ENCODE results near the gene MRPL20.

The MRPL20 gene

DNA sequence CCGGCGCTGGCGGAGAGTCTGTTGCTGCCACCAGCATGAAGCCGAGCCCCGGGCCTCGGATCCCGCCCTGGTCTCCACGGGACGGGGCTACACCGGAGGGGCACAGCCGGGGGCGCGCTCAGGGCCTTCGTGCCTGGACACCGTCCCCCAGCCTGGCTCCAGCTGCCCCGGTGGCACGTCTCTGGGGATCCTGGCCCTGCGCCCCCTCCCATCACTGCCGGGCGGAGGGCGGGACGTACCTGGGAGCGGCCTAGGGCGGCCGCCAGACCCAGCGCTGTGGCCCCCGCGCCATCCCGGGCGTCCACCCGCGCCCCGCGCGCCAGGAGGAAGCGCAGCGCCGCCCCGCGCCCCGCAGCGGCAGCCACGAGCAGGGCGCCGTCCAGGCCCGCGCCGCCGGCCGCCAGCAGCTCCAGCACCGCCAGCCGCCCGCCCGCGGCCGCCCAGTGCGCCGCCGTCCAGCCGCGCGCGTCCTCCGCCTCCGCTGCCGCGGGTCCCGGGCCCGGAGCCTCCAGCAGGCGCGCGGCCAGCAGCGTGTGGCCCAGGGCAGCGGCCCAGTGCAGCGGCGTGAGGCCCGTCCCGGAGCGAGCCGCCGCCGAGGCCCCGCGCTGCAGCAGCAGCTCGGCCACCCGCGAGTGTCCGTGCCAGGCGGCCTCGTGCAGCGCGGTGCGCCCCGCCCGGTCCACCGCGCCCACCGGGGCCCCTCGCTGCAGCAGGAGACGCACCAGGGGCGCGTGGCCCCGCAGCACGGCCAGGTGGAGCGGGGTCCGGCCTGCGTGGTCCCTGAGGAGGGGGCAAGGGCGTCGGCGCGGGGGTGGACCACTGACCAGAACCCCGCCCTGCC, 12.9 kb upstream of the MRPL20 start:
- TF ChIP-seq EGR1 (IDR thresholded peaks at IDR 0.05) (no peak), CEBPB (IDR thresholded peaks at IDR 0.05) (no peak), TEAD4 (IDR thresholded peaks at IDR 0.05) (no peak), TAF1 (IDR thresholded peaks at IDR 0.05; ENCODE audit: low read depth) (no peak), FOXM1 (IDR thresholded peaks at IDR 0.05; ENCODE audit: borderline replicate concordance, low read depth) (no peak), EP300 (IDR thresholded peaks at IDR 0.05; ENCODE audit: borderline replicate concordance) (no peak), ZBTB7A (IDR thresholded peaks at IDR 0.05; ENCODE audit: low read depth) (no peak), CREB1 (IDR thresholded peaks at IDR 0.05; ENCODE audit: low read depth) (no peak), RAD21 (IDR thresholded peaks at IDR 0.05; ENCODE audit: low read depth) (no peak), MAX (IDR thresholded peaks at IDR 0.05) (no peak), TCF12 (IDR thresholded peaks at IDR 0.05; ENCODE audit: low read depth) (no peak), NFIC (IDR thresholded peaks at IDR 0.05) (no peak)
- TF ChIP-seq, protein P1, sequence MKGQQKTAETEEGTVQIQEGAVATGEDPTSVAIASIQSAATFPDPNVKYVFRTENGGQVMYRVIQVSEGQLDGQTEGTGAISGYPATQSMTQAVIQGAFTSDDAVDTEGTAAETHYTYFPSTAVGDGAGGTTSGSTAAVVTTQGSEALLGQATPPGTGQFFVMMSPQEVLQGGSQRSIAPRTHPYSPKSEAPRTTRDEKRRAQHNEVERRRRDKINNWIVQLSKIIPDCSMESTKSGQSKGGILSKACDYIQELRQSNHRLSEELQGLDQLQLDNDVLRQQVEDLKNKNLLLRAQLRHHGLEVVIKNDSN (IDR thresholded peaks at IDR 0.05) = no peak

- TF ChIP-seq, protein P2, sequence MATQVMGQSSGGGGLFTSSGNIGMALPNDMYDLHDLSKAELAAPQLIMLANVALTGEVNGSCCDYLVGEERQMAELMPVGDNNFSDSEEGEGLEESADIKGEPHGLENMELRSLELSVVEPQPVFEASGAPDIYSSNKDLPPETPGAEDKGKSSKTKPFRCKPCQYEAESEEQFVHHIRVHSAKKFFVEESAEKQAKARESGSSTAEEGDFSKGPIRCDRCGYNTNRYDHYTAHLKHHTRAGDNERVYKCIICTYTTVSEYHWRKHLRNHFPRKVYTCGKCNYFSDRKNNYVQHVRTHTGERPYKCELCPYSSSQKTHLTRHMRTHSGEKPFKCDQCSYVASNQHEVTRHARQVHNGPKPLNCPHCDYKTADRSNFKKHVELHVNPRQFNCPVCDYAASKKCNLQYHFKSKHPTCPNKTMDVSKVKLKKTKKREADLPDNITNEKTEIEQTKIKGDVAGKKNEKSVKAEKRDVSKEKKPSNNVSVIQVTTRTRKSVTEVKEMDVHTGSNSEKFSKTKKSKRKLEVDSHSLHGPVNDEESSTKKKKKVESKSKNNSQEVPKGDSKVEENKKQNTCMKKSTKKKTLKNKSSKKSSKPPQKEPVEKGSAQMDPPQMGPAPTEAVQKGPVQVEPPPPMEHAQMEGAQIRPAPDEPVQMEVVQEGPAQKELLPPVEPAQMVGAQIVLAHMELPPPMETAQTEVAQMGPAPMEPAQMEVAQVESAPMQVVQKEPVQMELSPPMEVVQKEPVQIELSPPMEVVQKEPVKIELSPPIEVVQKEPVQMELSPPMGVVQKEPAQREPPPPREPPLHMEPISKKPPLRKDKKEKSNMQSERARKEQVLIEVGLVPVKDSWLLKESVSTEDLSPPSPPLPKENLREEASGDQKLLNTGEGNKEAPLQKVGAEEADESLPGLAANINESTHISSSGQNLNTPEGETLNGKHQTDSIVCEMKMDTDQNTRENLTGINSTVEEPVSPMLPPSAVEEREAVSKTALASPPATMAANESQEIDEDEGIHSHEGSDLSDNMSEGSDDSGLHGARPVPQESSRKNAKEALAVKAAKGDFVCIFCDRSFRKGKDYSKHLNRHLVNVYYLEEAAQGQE (IDR thresholded peaks at IDR 0.05; ENCODE audit: low read depth) = no peak
- no peak for TF ChIP-seq FOXM1 (IDR thresholded peaks at IDR 0.05; ENCODE audit: borderline replicate concordance, low read depth)
- no peak for TF ChIP-seq RAD21 (IDR thresholded peaks at IDR 0.05; ENCODE audit: low read depth)
- no peak for TF ChIP-seq TCF12 (IDR thresholded peaks at IDR 0.05; ENCODE audit: low read depth)
Measured at GRCh38 chr1:1419363-1419812, 12.3 kb upstream of the MRPL20 start.

DNA sequence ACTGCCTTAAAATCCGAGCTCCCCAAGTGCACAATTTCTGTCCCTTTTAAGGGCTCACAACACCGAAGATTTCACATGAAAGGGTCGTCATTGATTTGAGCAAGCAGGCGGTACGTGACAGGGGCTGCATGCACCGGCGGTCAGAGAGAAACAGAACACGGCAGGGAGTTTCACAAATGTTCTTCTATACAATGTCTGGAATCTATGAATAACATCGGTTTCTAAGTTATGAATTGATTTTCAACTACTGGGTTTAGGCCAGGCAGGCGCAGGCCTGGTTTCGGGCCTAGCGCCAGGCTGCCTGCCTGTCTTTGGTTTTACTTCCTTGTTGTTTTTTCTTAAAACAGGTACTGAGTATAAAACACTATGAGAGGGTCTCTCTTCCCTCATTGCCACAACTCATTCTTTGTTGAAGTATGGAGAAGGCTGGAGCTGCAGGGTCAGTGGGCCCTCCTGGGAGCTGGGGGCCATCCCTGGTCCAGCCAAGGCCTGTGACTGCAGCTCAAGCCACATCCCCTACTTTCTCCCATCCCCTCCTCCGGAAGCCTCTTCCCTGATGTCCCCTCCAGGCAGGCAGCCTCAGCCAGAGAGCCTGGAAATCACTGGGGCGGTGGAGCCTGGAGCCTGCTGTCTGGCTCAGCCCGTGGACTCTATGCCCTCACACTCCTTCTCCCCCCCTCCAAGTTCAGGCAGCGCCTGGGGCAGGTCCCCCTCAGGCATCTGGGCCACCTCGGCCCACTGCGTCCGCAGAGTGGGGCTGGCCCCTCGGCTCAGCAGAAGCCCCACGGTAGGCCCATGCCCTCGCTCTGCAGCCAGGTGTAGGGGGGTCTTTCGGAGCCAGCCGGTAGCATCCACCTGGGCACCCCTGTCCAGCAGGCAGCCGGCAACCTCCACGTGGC, 11.6 kb upstream of the MRPL20 start:
- TF ChIP-seq, protein P2 (IDR thresholded peaks at IDR 0.05; ENCODE audit: low read depth) = no peak
- TF ChIP-seq NFIC (IDR thresholded peaks at IDR 0.05) = no peak
- no peak for TF ChIP-seq YY1 (IDR thresholded peaks at IDR 0.05; ENCODE audit: low read depth)
- no peak for TF ChIP-seq MAX (IDR thresholded peaks at IDR 0.05)
- TF ChIP-seq RAD21 (IDR thresholded peaks at IDR 0.05; ENCODE audit: low read depth) = no peak
- TF ChIP-seq ZBTB7A (IDR thresholded peaks at IDR 0.05; ENCODE audit: low read depth) = no peak
- no peak for TF ChIP-seq TAF1 (IDR thresholded peaks at IDR 0.05; ENCODE audit: low read depth)
- TF ChIP-seq EP300 (IDR thresholded peaks at IDR 0.05; ENCODE audit: borderline replicate concordance) = no peak
- no peak for TF ChIP-seq FOXM1 (IDR thresholded peaks at IDR 0.05; ENCODE audit: borderline replicate concordance, low read depth)
- TF ChIP-seq TEAD4 (IDR thresholded peaks at IDR 0.05) = no peak
- TF ChIP-seq EGR1 (IDR thresholded peaks at IDR 0.05) = no peak
- no peak for TF ChIP-seq CREB1 (IDR thresholded peaks at IDR 0.05; ENCODE audit: low read depth)
- no peak for TF ChIP-seq TCF12 (IDR thresholded peaks at IDR 0.05; ENCODE audit: low read depth)
- TF ChIP-seq CEBPB (IDR thresholded peaks at IDR 0.05) = no peak
- TF ChIP-seq, protein P1 (IDR thresholded peaks at IDR 0.05) = no peak

DNA sequence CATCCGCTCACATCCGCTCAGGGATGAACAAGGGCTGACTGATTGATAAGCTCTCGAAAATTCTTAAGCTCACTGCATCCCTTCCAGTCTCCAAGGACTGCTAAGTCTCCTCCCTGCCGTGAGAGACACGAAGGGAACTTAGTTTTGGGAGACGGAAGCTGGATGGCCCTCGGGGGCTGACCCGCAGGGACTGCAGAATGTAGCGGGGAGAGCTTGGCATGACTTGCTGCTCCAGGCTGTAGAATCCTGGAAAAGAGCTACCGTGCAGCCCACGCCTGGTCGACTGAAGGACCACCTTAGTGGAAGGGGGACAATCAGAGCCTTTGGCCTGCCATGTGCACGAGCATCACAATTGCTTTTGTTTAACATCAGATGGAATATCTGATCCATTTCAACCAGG, 8.7 kb upstream of the MRPL20 start:
- TF ChIP-seq CREB1 (IDR thresholded peaks at IDR 0.05; ENCODE audit: low read depth) = no peak
- TF ChIP-seq, protein P1 (IDR thresholded peaks at IDR 0.05) = no peak
- TF ChIP-seq, protein P2 (IDR thresholded peaks at IDR 0.05; ENCODE audit: low read depth) = no peak
- TF ChIP-seq NFIC (IDR thresholded peaks at IDR 0.05) = no peak
- TF ChIP-seq TEAD4 (IDR thresholded peaks at IDR 0.05) = no peak
- TF ChIP-seq FOXM1 (IDR thresholded peaks at IDR 0.05; ENCODE audit: borderline replicate concordance, low read depth) = no peak
- no peak for TF ChIP-seq RAD21 (IDR thresholded peaks at IDR 0.05; ENCODE audit: low read depth)

All from Ishikawa (cell line).